ENCODE measurements around the gene NXPH3.
A peak's percentile ranks its signal among the peaks of the same experiment; 100 is the strongest.

Gene NXPH3

DNA sequence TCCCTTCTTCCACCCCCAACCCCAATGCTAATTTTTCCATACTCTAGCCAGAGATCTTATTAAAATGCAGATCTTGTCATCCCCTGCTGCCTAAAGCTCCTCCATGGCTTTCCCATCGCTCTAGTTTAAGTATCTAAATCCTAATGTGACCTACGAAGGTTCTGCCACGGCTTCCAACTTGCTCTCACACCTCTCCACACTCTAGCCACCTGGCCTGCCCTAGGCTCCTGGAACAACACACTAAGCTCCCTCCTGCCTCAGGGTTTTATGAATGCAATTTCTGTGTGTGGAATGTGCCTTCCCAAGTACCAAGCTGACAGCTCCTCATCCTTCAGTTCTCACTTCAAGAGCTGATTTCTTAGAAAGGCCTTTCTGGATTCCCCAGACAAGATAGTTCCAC is 16.6 kb downstream of the NXPH3 start:
- DNase-seq (ENCODE audit: low read depth) = no peak

DNA sequence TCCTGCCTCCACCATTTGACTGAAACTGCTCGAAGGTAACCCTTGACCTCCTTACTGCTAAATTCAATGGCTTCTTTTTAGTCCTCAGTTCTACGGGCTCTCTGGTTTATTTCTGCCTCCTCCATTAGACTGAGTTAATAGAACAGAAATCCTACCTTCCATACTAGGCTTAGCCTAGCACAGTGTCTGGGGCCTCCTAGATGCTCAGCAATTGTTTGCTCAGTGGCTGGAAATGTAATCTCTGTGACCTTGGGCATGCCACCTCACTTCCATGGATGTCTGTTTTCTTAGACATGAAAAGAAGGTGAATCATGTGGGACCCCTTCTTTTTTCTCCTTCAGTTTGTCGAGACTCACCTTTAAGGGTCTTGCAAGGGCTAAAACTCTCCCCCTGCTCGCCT is 19.7 kb downstream of the NXPH3 start:
- no peak for DNase-seq (ENCODE audit: low read depth)

DNA sequence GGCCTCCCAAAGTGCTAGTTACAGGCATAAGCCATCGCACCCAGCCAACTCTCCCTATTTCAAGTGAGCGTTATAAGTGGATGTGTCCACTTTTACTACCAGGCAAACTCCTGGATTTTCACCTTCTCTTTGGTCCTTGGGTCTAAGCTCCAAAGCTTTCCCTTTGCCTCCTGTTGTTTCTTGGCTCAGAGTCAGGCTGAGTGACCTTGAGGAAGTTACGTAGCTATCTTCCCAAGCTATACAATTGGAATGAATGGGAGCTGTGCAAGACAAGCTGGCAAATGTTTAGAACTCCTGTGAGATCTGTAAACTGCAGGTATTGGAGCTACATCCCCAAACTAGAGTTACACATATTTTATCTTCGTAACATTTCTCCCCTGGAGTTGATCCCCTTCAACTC is 20.3 kb downstream of the NXPH3 start:
- DNase-seq (ENCODE audit: low read depth) = no peak

DNA sequence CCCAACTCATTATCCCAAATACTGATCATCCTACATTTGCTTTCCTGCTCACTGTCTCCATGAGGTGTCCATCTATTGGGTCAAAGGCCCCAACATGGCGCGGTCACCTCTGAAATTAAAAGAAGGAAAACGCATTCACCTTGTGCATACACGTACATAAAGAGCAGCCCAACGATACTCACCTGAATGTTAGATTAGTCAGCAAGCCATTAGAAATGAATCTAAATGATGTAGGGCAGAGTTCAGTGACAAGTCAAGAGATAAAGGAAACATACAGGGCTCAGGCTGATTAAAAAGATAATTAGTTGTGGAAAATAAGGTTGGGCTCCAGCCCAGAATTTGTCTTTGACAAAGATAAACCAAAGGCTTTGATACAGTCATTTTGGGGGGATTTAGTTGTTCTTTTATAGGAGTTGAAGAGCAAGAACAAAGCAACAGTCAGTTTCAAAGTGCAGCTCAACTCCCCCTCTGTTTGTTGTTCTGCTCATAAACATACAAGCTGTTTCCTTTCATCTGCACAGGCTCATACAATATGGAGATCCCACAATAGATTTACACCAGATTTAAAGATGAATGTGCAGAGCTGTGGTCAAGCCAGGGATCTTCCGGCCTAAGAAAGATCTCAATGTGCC is 21.1 kb downstream of the NXPH3 start:
- DNase-seq (ENCODE audit: low read depth) = no peak

DNA sequence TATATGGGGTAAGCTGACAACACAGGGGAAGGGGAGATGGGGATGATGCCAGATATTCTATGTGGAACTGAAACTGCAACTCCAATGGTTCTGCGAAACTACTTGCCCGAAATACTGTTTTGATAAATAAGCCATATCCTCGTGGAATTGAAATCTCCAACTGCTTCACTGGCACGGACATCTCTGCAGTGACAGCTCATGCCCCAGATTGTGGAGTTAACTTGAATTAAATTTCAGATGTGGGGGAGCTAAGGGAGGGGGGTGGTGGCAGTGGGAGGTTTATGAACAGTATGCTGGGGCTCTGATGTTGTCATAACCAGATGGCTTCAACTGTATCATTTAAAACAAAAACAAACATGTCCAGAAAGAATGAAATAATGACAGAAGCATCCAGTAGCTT is 21.8 kb downstream of the NXPH3 start:
- no peak for DNase-seq (ENCODE audit: low read depth)

DNA sequence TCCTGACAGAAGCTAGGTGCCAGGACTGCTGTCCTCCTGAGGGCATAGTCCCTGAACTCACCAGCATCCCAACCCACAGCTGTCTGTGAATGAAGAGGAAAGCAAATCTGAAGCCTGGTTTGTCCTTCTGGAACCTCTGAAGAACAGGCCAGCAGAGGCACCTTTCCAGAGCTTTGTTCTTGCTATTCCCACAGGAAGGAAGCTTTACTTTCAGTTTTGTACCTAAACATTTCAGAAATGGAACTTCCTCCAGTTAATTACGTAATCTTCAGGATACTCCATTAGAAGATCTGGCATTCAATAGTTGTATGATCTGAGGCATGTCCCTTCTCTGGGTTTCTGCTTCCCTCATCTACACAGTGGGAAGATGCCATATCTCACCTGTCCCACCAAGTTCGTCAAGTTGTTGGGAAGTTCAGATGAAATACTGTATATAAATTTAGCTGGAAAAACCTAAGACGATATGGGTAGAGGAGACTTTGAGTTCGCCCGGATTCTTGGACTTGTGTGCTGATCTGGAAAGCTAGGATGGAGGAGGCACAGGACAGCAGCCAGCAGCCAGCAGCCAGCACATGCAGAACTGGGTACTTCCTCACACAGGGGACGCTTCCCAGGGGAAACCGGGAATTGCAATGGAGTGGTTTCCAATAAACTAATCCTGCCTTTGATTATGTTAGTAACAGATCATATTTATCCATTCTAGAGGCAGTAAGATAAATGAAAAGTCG is 22.4 kb downstream of the NXPH3 start:
- DNase-seq (ENCODE audit: low read depth) = no peak

DNA sequence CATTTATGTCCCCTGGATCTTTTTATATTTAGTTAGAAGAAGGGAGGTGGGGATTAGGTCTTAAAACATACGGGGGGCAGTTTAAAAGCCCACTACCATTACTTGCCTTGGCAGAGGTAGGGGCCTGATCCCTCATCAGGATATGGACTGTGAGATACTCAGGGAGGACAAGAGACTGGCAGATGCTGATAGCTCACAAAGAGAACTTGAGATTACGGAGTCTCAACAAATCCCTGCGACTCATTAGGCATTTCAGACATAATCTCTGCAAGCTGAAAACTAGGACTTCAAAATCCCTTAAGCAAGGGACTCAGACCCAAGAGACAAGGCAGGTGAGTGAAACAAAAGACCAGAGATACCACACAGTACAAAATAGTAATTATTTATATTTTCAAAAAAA is 23.2 kb downstream of the NXPH3 start:
- no peak for DNase-seq (ENCODE audit: low read depth)

DNA sequence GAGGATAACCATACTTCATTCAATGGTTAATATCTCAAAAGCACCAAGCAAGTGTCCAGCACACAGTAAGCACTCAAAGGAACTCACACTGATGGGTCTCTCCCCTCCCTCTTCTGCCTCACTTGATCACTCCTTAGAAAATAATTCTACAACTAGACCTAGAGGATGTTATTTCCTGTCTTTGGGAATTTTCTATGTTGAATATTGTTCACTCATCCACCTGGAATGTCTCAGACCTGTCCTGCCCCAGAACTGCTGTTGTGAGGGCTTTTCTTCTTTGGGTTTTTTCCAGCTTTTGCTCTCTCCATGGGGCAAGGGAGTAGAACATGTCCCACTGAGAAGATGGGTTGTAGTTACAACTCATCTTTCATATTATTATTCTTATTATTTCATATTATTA is 25.3 kb downstream of the NXPH3 start:
- DNase-seq (ENCODE audit: low read depth) = no peak

DNA sequence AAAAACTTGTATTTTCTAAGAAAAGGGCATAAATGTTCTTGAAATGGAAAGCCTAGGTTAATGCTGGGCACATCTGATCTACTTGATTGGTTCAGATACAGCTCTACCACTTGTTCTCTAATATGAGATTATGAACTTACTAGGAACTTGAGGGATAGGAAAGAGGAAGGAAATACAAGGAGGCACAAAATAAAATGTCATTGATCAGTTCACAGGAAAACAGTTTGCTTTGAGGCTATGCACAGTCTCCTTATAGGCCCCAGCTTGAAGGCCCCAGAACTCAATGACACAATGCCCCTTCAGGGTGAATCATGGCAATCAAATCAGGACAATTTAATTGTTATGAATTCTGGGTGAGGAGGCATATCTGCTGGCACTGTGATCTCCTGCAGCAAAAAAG is 27.1 kb downstream of the NXPH3 start:
- DNase-seq (ENCODE audit: low read depth) = no peak

DNA sequence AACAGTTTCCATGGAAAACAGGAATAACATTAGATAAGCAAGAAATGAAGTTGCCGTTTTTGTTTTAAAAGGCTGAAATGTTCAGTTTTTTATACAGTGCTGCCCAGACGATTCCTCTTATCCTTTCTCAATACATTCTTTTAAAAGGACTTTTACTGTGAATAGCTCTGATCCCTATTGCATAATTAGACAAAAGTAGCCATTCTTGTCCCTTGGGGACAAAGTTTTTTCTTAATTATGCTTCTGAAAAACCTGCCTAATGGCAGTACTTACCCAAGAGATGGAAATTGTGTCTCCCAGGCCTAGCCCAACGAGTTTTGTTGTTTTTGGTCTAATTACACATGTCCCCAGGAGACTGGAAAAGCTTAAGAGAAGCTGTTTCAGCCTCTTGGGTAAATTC is 27.6 kb downstream of the NXPH3 start:
- DNase-seq (ENCODE audit: low read depth) = peak; percentile 27

DNA sequence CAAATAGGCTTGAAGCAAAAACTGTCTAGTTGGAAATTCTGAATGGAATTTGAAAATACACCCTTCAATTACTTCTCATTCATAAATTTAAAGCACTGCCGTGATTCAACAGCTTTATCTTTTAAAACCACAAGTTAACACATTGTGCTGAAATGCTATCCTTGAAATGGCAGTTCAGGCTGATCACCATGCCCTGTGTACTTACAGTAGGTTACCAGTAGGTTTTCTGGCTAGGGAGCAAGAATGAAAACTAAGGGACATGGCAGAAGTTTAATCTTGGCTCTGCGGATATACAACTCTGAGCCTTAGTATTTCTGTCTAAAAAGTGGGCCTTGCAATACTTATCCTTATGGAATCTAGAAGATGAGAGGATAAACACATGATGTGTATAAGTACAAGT is 28.0 kb downstream of the NXPH3 start:
- no peak for DNase-seq (ENCODE audit: low read depth)

DNA sequence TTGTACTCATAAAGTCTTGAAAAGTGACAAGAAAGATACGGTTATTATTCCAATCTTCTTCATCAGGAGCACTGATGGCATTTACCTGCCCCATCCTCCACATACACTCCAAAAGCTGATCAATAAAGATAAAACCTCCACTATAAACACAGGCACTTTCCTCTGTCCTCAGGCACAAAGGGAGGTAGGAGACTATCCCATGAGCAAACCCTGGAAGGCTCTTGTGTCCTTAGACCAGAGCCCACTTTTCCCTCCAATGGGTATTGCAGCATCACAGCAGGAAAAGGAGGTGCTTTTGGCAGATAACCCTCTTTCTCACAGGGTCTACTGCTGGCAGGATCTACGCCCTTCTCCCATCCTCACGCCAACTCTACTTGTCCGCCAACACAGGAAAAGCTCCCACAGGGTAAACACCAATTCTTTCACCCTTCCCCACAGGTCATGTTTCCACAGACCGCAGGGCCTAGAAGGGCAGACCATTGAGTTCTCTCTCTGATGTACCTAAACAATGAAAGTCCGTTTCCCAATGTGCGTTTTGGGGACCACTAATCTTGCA is 28.7 kb downstream of the NXPH3 start:
- no peak for DNase-seq (ENCODE audit: low read depth)

DNA sequence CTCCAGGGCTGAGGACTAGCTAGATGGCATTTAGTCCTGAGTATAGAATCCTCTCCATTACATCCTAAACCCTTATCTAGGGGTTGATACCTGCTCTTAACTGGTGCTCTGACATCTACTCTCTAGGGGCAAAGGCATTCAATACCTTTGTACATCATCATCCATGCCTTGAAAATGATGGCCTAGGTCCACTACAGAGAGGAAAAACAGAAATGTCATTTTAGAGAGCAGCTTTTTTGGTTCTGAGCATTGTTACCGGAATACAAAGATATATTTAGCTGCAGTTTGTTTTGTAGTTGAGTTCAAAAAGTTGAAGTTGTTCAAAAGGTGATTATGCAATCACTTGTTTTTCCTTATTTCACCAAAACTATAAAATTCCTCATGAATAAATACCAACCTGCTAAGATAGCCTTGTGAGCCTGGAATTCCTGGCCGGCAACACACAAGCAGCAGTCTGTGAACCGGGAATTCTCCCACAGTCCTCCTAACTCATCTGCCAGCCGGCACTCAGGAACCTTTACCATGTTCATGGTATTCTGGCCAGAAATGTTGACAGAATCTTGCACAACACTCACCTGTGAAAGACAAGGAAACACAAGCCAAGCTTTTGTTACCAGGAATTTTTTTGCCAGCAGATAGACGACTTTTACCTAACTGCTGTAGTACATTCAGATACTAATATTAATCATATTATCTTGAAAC is 35.4 kb downstream of the NXPH3 start:
- no peak for DNase-seq (ENCODE audit: low read depth)

DNA sequence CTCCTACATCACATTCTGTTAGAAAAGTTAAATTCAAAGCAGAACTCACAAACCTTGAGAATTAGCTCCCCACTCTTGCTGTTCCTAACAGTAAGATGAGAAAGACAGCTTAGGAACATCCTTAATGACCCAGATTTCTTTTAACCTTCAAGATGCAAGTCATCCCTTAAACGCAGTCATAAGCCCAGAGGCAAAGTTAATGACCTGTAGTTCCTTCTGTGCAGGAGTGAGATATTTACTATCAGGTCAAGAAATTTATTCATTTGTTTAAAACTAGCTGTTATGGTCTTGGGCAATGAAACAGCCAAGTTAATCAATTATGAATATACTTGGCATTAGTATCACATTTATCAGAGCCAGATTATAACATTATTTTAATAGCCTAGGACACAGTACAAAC is 37.1 kb downstream of the NXPH3 start:
- DNase-seq (ENCODE audit: low read depth) = no peak

DNA sequence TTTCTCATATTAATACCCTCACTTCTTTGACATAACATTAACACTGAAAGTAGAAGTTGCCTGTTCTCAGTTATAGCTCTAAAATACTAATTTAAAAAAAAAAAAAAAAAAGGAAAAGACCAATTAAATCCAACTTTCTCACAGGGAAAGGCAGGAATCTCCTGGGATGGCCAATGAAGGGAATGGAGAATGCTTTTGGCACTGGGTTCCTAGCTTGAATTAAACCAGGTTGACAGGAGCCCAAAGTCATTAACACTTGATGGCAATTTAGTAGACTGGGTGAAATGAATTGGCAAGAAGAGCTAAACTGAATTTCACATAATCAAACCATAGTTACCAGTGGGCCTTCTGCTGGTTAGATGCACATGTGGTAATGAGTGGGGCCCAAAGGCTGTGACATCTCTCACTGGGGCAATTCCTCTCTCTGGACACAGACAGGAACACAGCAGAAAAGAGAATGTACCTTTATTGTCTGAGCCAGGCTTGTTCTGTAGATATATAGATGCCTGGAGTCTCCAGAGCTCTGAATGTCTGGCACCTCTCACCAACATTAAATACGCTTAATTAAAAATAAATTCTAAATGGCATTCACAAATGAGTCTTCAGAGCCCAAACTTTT is 37.6 kb downstream of the NXPH3 start:
- no peak for DNase-seq (ENCODE audit: low read depth)

DNA sequence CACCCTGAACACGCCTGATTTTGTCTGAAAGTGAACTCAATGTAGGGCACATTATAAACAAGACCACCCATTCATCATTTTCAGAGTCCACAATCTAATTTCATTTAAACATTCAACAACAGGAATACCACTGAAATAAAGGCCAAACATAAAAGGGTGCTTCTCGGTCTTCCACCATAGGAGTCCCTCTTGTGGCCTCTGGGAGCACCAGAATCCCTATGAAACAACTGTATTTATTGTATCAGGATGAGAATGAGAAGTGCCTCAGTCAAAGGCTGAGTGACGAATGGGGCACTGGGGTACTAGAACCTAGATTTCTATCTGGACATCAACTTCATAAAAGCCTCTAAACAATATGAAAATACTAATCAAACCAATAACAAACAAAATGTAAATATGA is 40.4 kb downstream of the NXPH3 start:
- DNase-seq (ENCODE audit: low read depth) = no peak

DNA sequence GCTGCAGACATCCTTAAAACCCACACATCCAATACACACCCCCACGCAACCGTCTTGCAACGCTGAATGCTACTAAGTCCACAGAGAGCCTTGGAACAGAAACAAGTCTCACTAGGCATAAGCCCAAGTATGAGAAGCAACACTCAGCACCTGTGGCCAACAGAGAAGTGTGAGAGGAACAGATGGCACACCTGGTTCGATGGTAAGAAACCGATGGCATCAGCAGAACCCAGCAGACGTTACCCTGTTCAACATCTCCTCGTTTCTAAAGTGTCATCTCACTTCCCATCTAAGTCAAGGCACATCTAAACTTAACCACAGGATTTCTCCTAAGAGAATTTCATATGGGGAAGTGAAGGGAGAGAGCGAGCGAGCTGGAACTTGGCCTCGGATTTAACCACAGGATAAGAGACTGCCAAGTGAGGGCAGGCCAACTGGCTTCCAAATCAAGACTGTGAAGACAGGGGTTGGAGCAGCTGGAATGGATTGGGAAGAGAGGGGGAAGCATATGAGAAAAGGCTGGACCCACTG is 41.0 kb downstream of the NXPH3 start:
- peak; percentile 87 for DNase-seq (ENCODE audit: low read depth)

DNA sequence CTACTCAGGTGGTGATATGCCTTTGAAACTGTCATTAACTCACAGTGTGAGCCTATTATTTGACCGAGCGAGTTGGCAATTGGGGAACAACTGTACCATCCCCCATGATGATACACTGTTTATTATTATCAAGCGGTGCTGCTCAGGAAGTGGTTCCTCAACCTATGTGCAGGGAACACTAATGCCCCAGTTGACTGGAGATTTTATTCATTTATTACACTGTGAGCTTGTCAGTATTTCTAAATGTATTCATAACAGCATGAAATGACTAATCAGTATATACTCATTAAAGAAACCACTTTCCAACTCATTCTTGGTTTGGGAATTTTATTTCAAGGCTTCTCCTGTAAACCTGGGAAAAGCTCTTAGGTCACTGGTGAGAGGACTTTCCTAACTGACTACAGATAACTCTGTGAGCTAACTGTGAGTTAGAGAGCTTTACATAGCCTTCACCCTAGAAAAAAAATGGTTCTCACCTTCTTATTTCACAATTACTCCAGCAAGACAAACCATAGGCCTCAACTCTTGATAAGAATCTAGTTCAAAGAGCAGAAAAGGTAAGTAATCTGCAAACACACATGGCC is 42.4 kb downstream of the NXPH3 start:
- DNase-seq (ENCODE audit: low read depth) = peak; percentile 32

DNA sequence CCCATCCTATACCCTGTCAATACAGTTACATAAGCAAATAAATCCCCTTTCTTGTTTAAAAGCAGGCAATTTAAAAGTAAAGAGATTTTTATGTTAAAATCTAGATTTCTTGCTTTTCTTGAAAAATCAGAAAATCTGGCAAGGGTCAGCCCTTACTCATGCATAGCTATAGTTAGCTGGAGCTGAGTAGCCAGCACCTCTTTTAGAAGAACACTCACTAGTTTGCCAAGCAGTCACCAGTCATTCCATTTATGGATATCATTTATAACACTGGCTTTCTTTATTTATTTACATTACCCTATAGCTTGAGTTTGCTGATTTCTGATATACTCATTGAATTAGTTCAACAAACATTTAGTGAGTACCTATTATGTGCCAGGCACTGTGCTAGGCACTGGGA is 45.7 kb downstream of the NXPH3 start:
- DNase-seq (ENCODE audit: low read depth) = no peak

DNA sequence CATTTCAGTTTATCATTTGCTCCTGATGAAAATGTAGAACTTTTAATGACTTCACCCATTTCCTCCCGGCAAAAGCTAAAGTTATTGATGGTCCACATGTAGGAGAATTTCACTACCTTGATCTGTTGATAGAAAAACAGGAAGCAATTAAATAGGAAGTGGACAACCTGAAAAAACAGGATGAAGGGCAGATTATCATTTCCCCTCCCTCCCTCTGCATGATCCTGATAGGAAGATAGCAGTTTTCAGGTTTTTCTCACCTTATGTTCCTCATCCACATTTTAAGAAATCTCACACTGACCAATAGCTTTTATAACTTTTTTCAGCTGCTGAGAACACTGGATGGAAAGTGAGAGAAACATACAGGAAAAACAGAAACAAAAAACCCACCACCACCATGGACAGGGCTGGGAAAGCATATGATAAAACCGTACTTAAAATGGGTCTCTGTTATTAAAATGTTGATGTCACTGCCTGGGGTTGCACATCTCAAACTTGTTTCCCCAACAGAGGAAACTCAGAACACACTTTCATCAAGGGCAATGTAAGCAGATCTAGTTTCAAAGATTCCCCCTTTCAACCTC is 46.4 kb downstream of the NXPH3 start:
- no peak for DNase-seq (ENCODE audit: low read depth)

DNA sequence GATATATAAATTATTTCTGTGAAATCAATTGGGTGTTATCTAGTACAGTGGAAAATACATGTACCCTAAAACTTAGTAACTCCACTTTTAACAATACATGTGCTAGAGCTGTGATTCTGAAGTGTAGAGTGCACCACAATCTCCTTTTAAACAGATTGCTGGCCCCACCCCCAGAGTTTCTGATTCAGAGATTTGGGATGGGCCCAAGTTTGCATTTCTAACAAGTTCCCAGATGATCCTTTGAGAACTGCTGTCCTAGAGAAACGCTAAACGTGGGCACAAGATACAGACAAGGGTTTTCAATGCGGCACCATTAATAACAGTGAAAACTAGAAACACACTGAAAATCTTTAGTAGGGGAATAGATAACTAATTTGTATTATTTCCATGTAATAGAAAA is 49.2 kb downstream of the NXPH3 start:
- no peak for DNase-seq (ENCODE audit: low read depth)

DNA sequence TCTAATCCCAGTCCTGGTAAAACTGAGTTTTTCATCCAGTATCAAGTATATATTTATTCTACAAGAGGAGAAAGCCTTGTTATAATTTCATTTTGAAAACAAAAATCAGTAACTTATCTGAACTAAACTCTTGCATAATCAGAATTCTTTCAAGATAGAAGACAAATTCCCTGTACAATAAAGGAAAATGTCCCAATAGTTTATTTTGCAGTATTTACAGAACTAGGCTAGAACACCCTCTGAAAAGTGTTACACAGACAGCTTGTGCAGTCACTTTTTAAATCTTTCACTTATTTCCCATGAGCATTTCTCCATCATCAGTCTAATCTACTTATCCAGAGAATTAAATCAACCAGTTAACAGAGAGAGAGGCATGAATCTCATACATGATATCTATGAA is 53.8 kb downstream of the NXPH3 start:
- DNase-seq (ENCODE audit: low read depth) = no peak
